GM19099 (cell line): Measurements from ENCODE around the gene ESYT1.

Experiments used
- POLR2A ChIP-seq: IDR thresholded peaks from 3 replicates; pipeline ENCODE4 v1.6.1; 2011; ENCODE audit warnings: low read depth; ENCODE audit not compliant: insufficient read length; ENCODE audit errors: extremely low read depth

Gene ESYT1

GRCh38 chr12:56098592-56098991 lies 29.5 kb upstream of the ESYT1 start:
- TF ChIP-seq POLR2A, result no peak

GRCh38 chr12:56099787-56100186 lies 28.3 kb upstream of the ESYT1 start:
- TF ChIP-seq POLR2A, result no peak

GRCh38 chr12:56101045-56101444 lies 27.0 kb upstream of the ESYT1 start:
- TF ChIP-seq POLR2A, result no peak

- no peak for TF ChIP-seq POLR2A
Observed at GRCh38 chr12:56102683-56103065, 25.4 kb upstream of the ESYT1 start.

GRCh38 chr12:56103066-56103711 lies 24.9 kb upstream of the ESYT1 start:
- TF ChIP-seq POLR2A, result no peak

GRCh38 chr12:56103823-56104108 lies 24.3 kb upstream of the ESYT1 start:
- TF ChIP-seq POLR2A, result no peak

GRCh38 chr12:56104109-56104814 lies 23.8 kb upstream of the ESYT1 start, which contains the start of gene PA2G4:
Gene PA2G4, plus strand, starts transcription at chr12:56104559. Its CDS starts 179 bp downstream, at chr12:56104738.
- peak; percentile 96 for TF ChIP-seq POLR2A

GRCh38 chr12:56104815-56105608 lies 23.1 kb upstream of the ESYT1 start:
- no peak for TF ChIP-seq POLR2A

GRCh38 chr12:56105609-56105902 lies 22.5 kb upstream of the ESYT1 start:
- no peak for TF ChIP-seq POLR2A

GRCh38 chr12:56107242-56107641 lies 20.8 kb upstream of the ESYT1 start:
- TF ChIP-seq POLR2A, result no peak

GRCh38 chr12:56110571-56110970 lies 17.5 kb upstream of the ESYT1 start:
- TF ChIP-seq POLR2A, result no peak

- no peak for TF ChIP-seq POLR2A
Observed at GRCh38 chr12:56114084-56114483, 14.0 kb upstream of the ESYT1 start.

- no peak for TF ChIP-seq POLR2A
Observed at GRCh38 chr12:56115329-56115728, 12.7 kb upstream of the ESYT1 start.

GRCh38 chr12:56116267-56117081 lies 11.6 kb upstream of the ESYT1 start, which contains the start of gene RPL41:
Gene RPL41, plus strand, starts transcription at chr12:56116633.
- peak; percentile 100 for TF ChIP-seq POLR2A

GRCh38 chr12:56117778-56118687 lies 10.0 kb upstream of the ESYT1 start, which contains the start of gene ZC3H10:
Gene ZC3H10, plus strand, starts transcription at chr12:56118266. Its CDS starts 2,297 bp downstream, at chr12:56120563.
- TF ChIP-seq POLR2A, result peak; percentile 97
